Neural progenitor cell (in vitro differentiated cells): Measurements from ENCODE around the gene SCAPER. TPM values are rescaled to one million over a fixed set of nuclear protein-coding genes. Genes with fewer than 3 reads are reported as not detected.

Experiments
- DNase-seq: peaks from one replicate; pipeline ENCODE4 v3.0.0-alpha.2; 2016; ENCODE audit warnings: low spot score
- H2AFZ ChIP-seq: fragments of 200-600 bp; sonication (generic); replicated peaks from 2 replicates; pipeline ENCODE4 v1.6.1; 2016; ENCODE audit warnings: antibody characterized with exemption
- H3F3A ChIP-seq: fragments of 200-600 bp; sonication (generic); 2 replicates; pipeline ENCODE4 v1.6.1; 2016; ENCODE audit warnings: antibody characterized with exemption, low read depth
- H3K27ac ChIP-seq: fragments of 200-600 bp; sonication (generic); 2 replicates; pipeline ENCODE4 v1.5.1; 2016; ENCODE audit warnings: mild to moderate bottlenecking
- H3K27me3 ChIP-seq: fragments of 200-600 bp; sonication (generic); 2 replicates; pipeline ENCODE4 v1.6.1; 2016; ENCODE audit warnings: mild to moderate bottlenecking, moderate library complexity
- H3K36me3 ChIP-seq: fragments of 200-600 bp; sonication (generic); 2 replicates; pipeline ENCODE4 v1.5.1; 2016
- H3K4me1 ChIP-seq: fragments of 200-600 bp; sonication (generic); 2 replicates; pipeline ENCODE4 v1.6.1; 2016; ENCODE audit warnings: mixed run types
- H3K4me2 ChIP-seq: fragments of 200-600 bp; sonication (generic); 2 replicates; pipeline ENCODE4 v1.6.1; 2016
- H3K4me3 ChIP-seq: fragments of 200-600 bp; sonication (generic); 2 replicates; pipeline ENCODE4 v1.5.1; 2016
- H3K79me2 ChIP-seq: fragments of 200-600 bp; sonication (generic); 2 replicates; pipeline ENCODE4 v1.6.1; 2016; ENCODE audit warnings: low read depth
- H3K9ac ChIP-seq: fragments of 200-600 bp; sonication (generic); 2 replicates; pipeline ENCODE4 v1.6.1; 2016
- H3K9me3 ChIP-seq: fragments of 200-600 bp; sonication (generic); 2 replicates; pipeline ENCODE4 v1.5.1; 2016; ENCODE audit warnings: low read depth
- H4K20me1 ChIP-seq: fragments of 200-600 bp; sonication (generic); 2 replicates; pipeline ENCODE4 v1.6.1; 2016; ENCODE audit warnings: low read depth
- H3K27ac Mint-ChIP-seq: 3 replicates; pipeline ENCODE4 v1.8.0; 2021; ENCODE audit warnings: mixed read lengths
- H3K27me3 Mint-ChIP-seq: 2 replicates; pipeline ENCODE4 v1.8.0; 2022; ENCODE audit warnings: low read depth, mild to moderate bottlenecking, inconsistent platforms, moderate library complexity, mixed read lengths; ENCODE audit not compliant: insufficient read depth
- H3K36me3 Mint-ChIP-seq: 3 replicates; pipeline ENCODE4 v1.8.0; 2021; ENCODE audit warnings: mixed read lengths
- H3K4me1 Mint-ChIP-seq: 3 replicates; pipeline ENCODE4 v1.8.0; 2021; ENCODE audit warnings: mixed read lengths
- H3K4me3 Mint-ChIP-seq: 3 replicates; pipeline ENCODE4 v1.8.0; 2021; ENCODE audit warnings: mild to moderate bottlenecking, moderate library complexity, mixed read lengths
- H3K9me3 Mint-ChIP-seq: 3 replicates; pipeline ENCODE4 v1.8.0; 2020; ENCODE audit warnings: mixed read lengths
- EZH2 ChIP-seq: fragments of 200-600 bp; sonication (generic); IDR thresholded peaks from 2 replicates; pipeline ENCODE4 v1.6.1; 2017; ENCODE audit warnings: antibody characterized with exemption, mild to moderate bottlenecking, moderate library complexity
- EZH2phosphoT487 ChIP-seq: fragments of 200-600 bp; sonication (generic); IDR thresholded peaks from 2 replicates; pipeline ENCODE4 v1.6.1; 2017; ENCODE audit warnings: antibody characterized with exemption
- total RNA-seq: library from RNA; depleted of rRNA; stranded (reverse); fragments of >200 nt; gene quantifications from 2 replicates; pipeline ENCODE4 v1.2.3, GENCODE V29; 2015; ENCODE audit warnings: low replicate concordance
- TF ChIP-seq, protein P1 (sequence below): fragments of 200-600 bp; sonication (generic); IDR thresholded peaks from 2 replicates; pipeline ENCODE4 v1.5.1; 2017; ENCODE audit warnings: antibody characterized with exemption, mild to moderate bottlenecking

Gene SCAPER
- total RNA-seq, 1 donor from 2014 or later = 20.4 TPM

DNA sequence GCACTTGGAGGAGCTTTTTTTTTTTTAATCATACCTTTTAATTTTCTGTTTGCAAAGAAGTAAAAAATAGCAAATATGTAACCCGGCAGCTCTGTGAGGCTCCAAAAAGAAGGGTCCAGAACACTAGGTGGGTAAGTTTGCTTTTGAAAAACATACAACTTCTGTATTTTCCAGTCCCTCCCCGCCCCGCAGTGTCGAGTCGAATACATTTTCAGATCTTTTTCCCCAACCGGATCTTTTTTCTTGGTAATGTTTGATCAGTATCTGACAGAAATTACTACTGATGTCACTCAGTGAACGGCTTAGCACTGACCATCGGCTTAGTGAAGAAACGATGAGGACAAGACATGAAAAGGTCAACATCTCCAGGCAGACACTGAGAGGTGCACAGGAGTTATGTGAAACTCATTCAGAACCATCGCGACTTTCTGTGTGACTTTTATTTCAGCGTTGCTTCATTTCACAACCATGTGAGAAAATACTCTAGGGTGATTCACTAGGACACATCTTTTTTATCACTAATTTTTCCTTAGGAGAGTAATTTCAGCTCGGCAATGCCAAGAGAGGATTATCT is 557.6 kb downstream of the SCAPER start:
- Histone ChIP-seq H3K36me3 (no peaks in the 10 kb centered on the region), H3K4me2 (peak overlapping the region; percentile 86), H4K20me1 (peaks cover 60% of the 10 kb centered on the region), H3K27me3 (peaks cover 91% of the 10 kb centered on the region), H3K9me3 (no peaks in the 10 kb centered on the region), H2AFZ (no peak overlapping the region), H3K79me2 (no peaks in the 10 kb centered on the region), H3K9ac (no peak overlapping the region), H3F3A (peaks cover 30% of the 10 kb centered on the region), H3K4me1 (peaks cover 12% of the 10 kb centered on the region), H3K4me3 (peak overlapping the region; percentile 51), H3K27ac (no peak overlapping the region)
- Mint-ChIP-seq H3K4me3 (peak overlapping the region; percentile 77), H3K27ac (no peak overlapping the region), H3K36me3 (no peaks in the 10 kb centered on the region), H3K4me1 (peaks cover 13% of the 10 kb centered on the region), H3K27me3 (peaks cover 51% of the 10 kb centered on the region), H3K9me3 (no peaks in the 10 kb centered on the region)
- peak; percentile 54 for DNase-seq
- TF ChIP-seq EZH2 = peak; percentile 59
- TF ChIP-seq, protein P1, sequence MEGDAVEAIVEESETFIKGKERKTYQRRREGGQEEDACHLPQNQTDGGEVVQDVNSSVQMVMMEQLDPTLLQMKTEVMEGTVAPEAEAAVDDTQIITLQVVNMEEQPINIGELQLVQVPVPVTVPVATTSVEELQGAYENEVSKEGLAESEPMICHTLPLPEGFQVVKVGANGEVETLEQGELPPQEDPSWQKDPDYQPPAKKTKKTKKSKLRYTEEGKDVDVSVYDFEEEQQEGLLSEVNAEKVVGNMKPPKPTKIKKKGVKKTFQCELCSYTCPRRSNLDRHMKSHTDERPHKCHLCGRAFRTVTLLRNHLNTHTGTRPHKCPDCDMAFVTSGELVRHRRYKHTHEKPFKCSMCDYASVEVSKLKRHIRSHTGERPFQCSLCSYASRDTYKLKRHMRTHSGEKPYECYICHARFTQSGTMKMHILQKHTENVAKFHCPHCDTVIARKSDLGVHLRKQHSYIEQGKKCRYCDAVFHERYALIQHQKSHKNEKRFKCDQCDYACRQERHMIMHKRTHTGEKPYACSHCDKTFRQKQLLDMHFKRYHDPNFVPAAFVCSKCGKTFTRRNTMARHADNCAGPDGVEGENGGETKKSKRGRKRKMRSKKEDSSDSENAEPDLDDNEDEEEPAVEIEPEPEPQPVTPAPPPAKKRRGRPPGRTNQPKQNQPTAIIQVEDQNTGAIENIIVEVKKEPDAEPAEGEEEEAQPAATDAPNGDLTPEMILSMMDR = no peak
- TF ChIP-seq EZH2phosphoT487 = peak; percentile 39

DNA sequence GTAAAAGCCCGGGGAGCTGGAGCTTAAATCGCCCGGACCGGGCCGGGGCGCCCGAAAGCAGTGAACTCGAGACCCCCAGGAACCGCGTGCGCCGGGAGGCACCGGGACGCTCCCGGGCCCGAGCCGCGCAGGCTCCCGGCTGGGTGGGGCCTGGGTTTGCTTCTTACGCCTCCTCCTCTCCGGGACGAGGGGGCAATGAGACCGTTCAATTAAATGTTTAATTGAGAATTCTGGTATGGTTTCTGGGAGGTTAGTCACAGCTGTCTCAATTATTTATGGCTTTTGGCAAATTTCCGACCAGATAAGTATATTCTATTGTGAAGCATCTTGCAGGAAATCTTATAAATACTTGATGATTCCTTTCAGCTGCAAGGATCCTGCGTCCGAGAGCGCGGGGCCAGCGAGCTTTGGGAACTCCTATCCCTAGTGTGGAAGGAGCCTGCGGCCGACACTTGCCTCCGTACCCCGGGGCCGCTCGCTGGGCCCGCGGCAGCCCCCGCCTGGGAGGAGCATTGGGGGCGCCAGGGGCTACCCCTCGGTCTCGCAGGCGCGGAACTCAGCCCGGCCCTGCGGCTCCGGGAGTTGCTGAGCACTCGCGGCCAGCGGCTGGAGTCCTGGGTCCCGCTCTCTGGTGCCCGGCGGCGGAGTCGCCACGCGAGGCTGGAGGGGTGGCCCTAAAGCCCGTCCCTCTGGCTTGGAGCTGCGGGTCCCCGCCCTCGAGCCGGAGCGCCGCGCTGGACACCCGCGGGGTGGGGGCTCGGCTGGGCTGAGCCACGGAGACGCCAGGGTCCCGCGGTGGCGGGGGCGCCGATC is 558.3 kb downstream of the SCAPER start:
- Histone ChIP-seq H3K27ac (no peak overlapping the region), H3K4me2 (peak overlapping the region; percentile 86), H2AFZ (peak overlapping the region; percentile 37), H3K27me3 (peaks cover 98% of the 10 kb centered on the region), H3K4me3 (peak overlapping the region; percentile 51), H3K4me1 (peaks cover 12% of the 10 kb centered on the region), H3K9me3 (no peaks in the 10 kb centered on the region), H3K36me3 (no peaks in the 10 kb centered on the region), H4K20me1 (peaks cover 65% of the 10 kb centered on the region), H3K79me2 (no peaks in the 10 kb centered on the region), H3K9ac (no peak overlapping the region), H3F3A (peaks cover 36% of the 10 kb centered on the region)
- TF ChIP-seq EZH2phosphoT487 (peak; percentile 68), EZH2 (peak; percentile 85)
- TF ChIP-seq, protein P1 = no peak
- H3K27ac Mint-ChIP-seq = no peak overlapping the region
- no peaks in the 10 kb centered on the region for H3K36me3 Mint-ChIP-seq
- peaks cover 55% of the 10 kb centered on the region for H3K27me3 Mint-ChIP-seq
- peak overlapping the region; percentile 80 for H3K4me3 Mint-ChIP-seq
- peak; percentile 77 for DNase-seq
- peaks cover 17% of the 10 kb centered on the region for H3K4me1 Mint-ChIP-seq
- no peaks in the 10 kb centered on the region for H3K9me3 Mint-ChIP-seq

DNA sequence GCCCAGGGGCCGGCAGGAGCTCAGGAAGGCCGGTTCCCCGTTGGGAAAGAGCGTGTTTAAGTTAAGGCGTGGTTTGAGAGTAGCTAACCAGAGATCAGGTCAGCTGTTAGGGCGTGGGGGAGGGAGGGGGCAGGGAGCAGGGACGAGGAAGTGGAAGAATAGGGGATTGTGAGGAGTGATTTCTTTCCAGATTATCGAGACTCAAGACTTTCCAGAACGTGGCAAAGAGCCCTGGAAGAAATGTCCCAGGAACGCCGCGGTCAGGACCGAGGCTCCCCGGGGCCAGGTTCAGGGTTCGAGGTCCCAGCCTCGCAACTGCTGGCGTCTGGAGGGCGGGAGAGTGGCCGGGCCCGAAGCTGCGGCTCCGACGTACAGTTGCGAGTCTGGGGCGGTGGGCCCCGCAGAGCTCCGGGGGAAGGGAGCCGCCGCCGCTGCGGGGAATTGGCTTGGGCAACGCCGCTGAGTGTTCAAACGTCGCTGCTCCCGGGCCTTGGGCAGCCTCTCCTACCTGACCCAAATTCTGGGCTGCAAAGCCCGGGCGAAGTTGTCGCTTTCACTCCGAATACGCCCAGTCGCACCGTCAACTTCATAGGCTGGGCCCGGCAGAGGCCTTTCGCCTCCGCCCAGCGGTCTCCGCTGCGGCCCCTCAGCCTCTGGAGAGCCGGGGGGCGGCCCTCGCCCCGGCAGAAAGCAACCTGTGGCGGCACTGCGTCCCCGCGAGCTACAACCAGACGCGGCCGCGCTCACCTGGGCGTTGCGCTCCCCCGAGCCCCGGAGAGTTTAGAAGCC is 559.1 kb downstream of the SCAPER start:
- peaks cover 73% of the 10 kb centered on the region for H4K20me1 ChIP-seq
- peak; percentile 54 for TF ChIP-seq EZH2phosphoT487
- no peak for TF ChIP-seq EZH2
- Mint-ChIP-seq H3K27me3 (peaks cover 63% of the 10 kb centered on the region), H3K9me3 (no peaks in the 10 kb centered on the region), H3K4me3 (no peak overlapping the region), H3K36me3 (no peaks in the 10 kb centered on the region), H3K27ac (no peak overlapping the region), H3K4me1 (peaks cover 22% of the 10 kb centered on the region)
- H3K36me3 ChIP-seq = no peaks in the 10 kb centered on the region
- H2AFZ ChIP-seq = peak overlapping the region; percentile 37
- peak; percentile 70 for DNase-seq
- H3K4me2 ChIP-seq = peak overlapping the region; percentile 86
- no peaks in the 10 kb centered on the region for H3K9me3 ChIP-seq
- H3K27me3 ChIP-seq = peaks cover 100% of the 10 kb centered on the region
- peak overlapping the region; percentile 51 for H3K4me3 ChIP-seq
- H3K27ac ChIP-seq = no peak overlapping the region
- H3K4me1 ChIP-seq = peaks cover 14% of the 10 kb centered on the region
- no peak overlapping the region for H3K9ac ChIP-seq
- no peaks in the 10 kb centered on the region for H3K79me2 ChIP-seq
- H3F3A ChIP-seq = peaks cover 44% of the 10 kb centered on the region
